Prostate gland (tissue), 2 donors: ENCODE data around the gene DNAJB7. TPM values are rescaled to one million over a fixed set of nuclear protein-coding genes. Genes with fewer than 3 reads are reported as not detected.

ENCODE experiments used
- DNase-seq: peaks from one replicate; pipeline ENCODE4 v3.0.0-alpha.2; 2019; ENCODE audit warnings: low spot score
- H3K27ac ChIP-seq, 2 donors: fragments of 200-600 bp; sonication (generic); 2 replicates each; pipeline ENCODE4 v1.5.1; 2017 to 2019
- H3K27me3 ChIP-seq: fragments of 200-600 bp; sonication (generic); replicated peaks from 2 replicates; pipeline ENCODE4 v1.5.1; 2019; ENCODE audit not compliant: insufficient read depth
- H3K36me3 ChIP-seq, 2 donors: fragments of 200-600 bp; sonication (generic); 1 replicate in 1 of 2; 2 replicates in 1 of 2; pipeline versions ENCODE4 v1.5.1 to v1.8.1; 2017 to 2019
- H3K4me1 ChIP-seq: fragments of 200-600 bp; sonication (generic); replicated peaks from 2 replicates; pipeline ENCODE4 v1.5.1; 2019
- H3K4me3 ChIP-seq, 2 donors: fragments of 200-600 bp; sonication (generic); 2 replicates each; pipeline ENCODE4 v1.5.1; 2017 to 2019
- H3K9me3 ChIP-seq: fragments of 200-600 bp; sonication (generic); 2 replicates; pipeline ENCODE4 v1.5.1; 2017
- POLR2A ChIP-seq: fragments of 450-650 bp; IDR thresholded peaks from one replicate; pipeline ENCODE4 v1.6.1; 2016; ENCODE audit warnings: antibody characterized with exemption, mild to moderate bottlenecking
- POLR2AphosphoS5 ChIP-seq: sonication (generic); formaldehyde crosslinking; IDR thresholded peaks from one replicate; pipeline ENCODE4 v1.6.1; 2017; ENCODE audit warnings: antibody characterized with exemption
- WGBS: methylation state at CpG from one replicate; pipeline ENCODE4 v1.1.5; 2018; 5-methylcytosine and 5-hydroxymethylcytosine counted together
- intact Hi-C: fragments of 100-400 bp; cut with DNase I; formaldehyde crosslinking; loops from one replicate; pipeline ENCODE4 v1.14.2; 2022
- total RNA-seq, 2 donors: library from RNA; depleted of rRNA; stranded (reverse); fragments of >200 nt; gene quantifications; one replicate each; pipeline ENCODE4 v1.1.0, GENCODE V29; 2016
- TF ChIP-seq, protein P1 (sequence below), 4 experiments: fragments of 200-600 bp in 2 of 4; fragments of 450-650 bp in 2 of 4; sonication (generic) in 2 of 4; IDR thresholded peaks; 1 replicate in 3 of 4; 2 replicates in 1 of 4; pipeline ENCODE4 v1.5.1; 2016 to 2019; ENCODE audit warnings: antibody characterized with exemption in 4 of 4, mild to moderate bottlenecking in 2 of 4, moderate library complexity in 2 of 4

The DNAJB7 gene
- total RNA-seq = under 1 TPM in 1 of 2 donors, not detected in 1; 0.17 TPM

- Histone ChIP-seq H3K4me3 (no peak within 1 kb of the TSS), H3K36me3 (no peaks in the 10 kb centered on the region), H3K27me3 (no peaks in the 10 kb centered on the region), H3K9me3 (no peaks in the 10 kb centered on the region), H3K27ac (no peak within 1 kb of the TSS), H3K4me1 (peaks cover 3% of the 10 kb centered on the region)
- no peak for DNase-seq
- intact Hi-C loops = no loop called here
- TF ChIP-seq POLR2AphosphoS5 = no peak
- TF ChIP-seq, protein P1, sequence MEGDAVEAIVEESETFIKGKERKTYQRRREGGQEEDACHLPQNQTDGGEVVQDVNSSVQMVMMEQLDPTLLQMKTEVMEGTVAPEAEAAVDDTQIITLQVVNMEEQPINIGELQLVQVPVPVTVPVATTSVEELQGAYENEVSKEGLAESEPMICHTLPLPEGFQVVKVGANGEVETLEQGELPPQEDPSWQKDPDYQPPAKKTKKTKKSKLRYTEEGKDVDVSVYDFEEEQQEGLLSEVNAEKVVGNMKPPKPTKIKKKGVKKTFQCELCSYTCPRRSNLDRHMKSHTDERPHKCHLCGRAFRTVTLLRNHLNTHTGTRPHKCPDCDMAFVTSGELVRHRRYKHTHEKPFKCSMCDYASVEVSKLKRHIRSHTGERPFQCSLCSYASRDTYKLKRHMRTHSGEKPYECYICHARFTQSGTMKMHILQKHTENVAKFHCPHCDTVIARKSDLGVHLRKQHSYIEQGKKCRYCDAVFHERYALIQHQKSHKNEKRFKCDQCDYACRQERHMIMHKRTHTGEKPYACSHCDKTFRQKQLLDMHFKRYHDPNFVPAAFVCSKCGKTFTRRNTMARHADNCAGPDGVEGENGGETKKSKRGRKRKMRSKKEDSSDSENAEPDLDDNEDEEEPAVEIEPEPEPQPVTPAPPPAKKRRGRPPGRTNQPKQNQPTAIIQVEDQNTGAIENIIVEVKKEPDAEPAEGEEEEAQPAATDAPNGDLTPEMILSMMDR (IDR thresholded peaks at IDR 0.05) = no peak
- no peak for TF ChIP-seq POLR2A
- WGBS = 90% methylated on average over 3 of the region's 3 CpGs
Measured at GRCh38 chr22:40862013-40862412, at the start of gene DNAJB7. Gene DNAJB7 (minus strand): TSS chr22:40862113. CDS start chr22:40861994, 119 bp downstream.

DNA sequence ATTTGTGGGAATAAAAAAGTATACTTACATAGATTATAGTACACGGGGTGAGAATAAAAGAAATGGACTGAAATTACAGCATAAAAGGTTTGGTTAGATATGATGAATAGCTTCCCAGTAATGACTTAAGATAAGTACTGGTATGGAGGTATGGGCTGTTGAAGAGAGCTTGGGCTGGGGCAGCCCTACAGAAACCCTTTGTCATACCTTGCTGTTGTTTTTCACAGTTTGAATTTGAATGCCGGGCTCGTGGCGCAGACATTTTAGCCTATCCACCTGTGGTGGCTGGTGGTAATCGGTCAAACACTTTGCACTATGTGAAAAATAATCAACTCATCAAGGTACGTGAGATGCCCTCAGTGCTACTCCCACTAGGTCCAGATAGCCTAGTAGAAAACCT, 47.0 kb upstream of the DNAJB7 start:
- 91% methylated on average over 6 of the region's 6 CpGs for WGBS
- no peaks in the 10 kb centered on the region for H3K4me1 ChIP-seq
- H3K9me3 ChIP-seq = no peaks in the 10 kb centered on the region

GRCh38 chr22:40904101-40904500, 42.2 kb upstream of the DNAJB7 start:
- Histone ChIP-seq H3K27me3 (no peaks in the 10 kb centered on the region), H3K4me3 (no peak overlapping the region), H3K27ac (no peak overlapping the region), H3K4me1 (no peaks in the 10 kb centered on the region), H3K36me3 (no peaks in the 10 kb centered on the region), H3K9me3 (no peaks in the 10 kb centered on the region)
- intact Hi-C loops = no loop called here
- 82% methylated on average over 1 of the region's 1 CpG for whole genome bisulfite sequencing
- DNase-seq = no peak
- TF ChIP-seq, protein P1 (IDR thresholded peaks at IDR 0.05) = no peak
- TF ChIP-seq POLR2AphosphoS5 (no peak), POLR2A (no peak)

More for the DNA sequence above, 47.0 kb upstream of the DNAJB7 start:
- H3K27me3 ChIP-seq = no peaks in the 10 kb centered on the region
- intact Hi-C loops = no loop called here
- TF ChIP-seq POLR2AphosphoS5 (no peak), POLR2A (no peak)
- TF ChIP-seq, protein P1 (IDR thresholded peaks at IDR 0.05) = no peak
- H3K27ac ChIP-seq = no peak overlapping the region
- H3K4me3 ChIP-seq = no peak overlapping the region
- H3K36me3 ChIP-seq = no peaks in the 10 kb centered on the region
- no peak for DNase-seq

- TF ChIP-seq POLR2AphosphoS5 (no peak), POLR2A (no peak)
- TF ChIP-seq, protein P1 (IDR thresholded peaks at IDR 0.05) = peak in 2 of 4 experiments; percentile 38 to 50
- no peaks in the 10 kb centered on the region for H3K27me3 ChIP-seq
- no peak overlapping the region for H3K4me3 ChIP-seq
- 34% methylated on average over 3 of the region's 3 CpGs for WGBS
- H3K4me1 ChIP-seq = no peaks in the 10 kb centered on the region
- H3K9me3 ChIP-seq = no peaks in the 10 kb centered on the region
- DNase-seq = no peak
- H3K36me3 ChIP-seq = no peaks in the 10 kb centered on the region
- intact Hi-C loops = loop anchor here (10.0 kb wide), 1 partner anchor 214 kb away; no protein-coding TSS in a partner anchor
- H3K27ac ChIP-seq = no peak overlapping the region
Measured at GRCh38 chr22:40898850-40899357, 37.0 kb upstream of the DNAJB7 start.

DNA sequence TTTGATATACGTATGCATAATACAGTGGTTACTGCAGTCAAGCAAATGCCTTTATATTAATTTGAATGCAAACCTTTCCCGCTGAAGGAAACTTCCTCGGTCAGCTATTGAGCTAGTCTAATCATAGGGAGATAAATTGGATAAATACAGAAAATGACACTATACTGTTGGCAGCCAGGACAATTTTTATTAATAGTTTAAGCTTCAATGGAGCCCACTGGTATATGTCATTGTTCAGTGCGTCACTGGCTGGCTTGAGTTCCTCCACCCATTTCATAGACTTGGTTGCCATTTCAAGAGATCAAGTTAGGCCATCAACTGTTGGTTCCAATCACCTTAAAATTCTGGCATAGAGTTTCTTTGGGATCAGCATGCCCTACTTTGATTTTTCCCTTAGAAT, 32.5 kb upstream of the DNAJB7 start:
- H3K9me3 ChIP-seq = no peaks in the 10 kb centered on the region
- no peak overlapping the region for H3K4me3 ChIP-seq
- no peak overlapping the region for H3K27ac ChIP-seq
- no peaks in the 10 kb centered on the region for H3K4me1 ChIP-seq
- DNase-seq = no peak
- 94% methylated on average over 4 of the region's 4 CpGs for WGBS
- intact Hi-C loops = loop anchor here (10.0 kb wide), 1 partner anchor 210 kb away; no protein-coding TSS in a partner anchor
- no peaks in the 10 kb centered on the region for H3K27me3 ChIP-seq
- TF ChIP-seq, protein P1 (IDR thresholded peaks at IDR 0.05) = no peak
- TF ChIP-seq POLR2A (no peak), POLR2AphosphoS5 (no peak)
- H3K36me3 ChIP-seq = no peaks in the 10 kb centered on the region
